ENCODE results near the gene TRAF5. TPM values are rescaled to one million over a fixed set of nuclear protein-coding genes. Genes with fewer than 3 reads are reported as not detected.

TRAF5 gene
- total RNA-seq, 1 experiment from 2014 or later, result 8.1 TPM

- no peaks in the 10 kb centered on the region for H3K36me3 ChIP-seq (ENCODE audit: low read depth)
- ChIA-PET CTCF (interaction anchor here (0.9 kb wide), 1 partner anchor 147 kb away, joined by 3 read pairs; no protein-coding TSS in a partner anchor), POLR2A (ENCODE audit: unreplicated experiment) (no interaction called here)
- no peaks in the 10 kb centered on the region for H3K9me3 ChIP-seq (ENCODE audit: insufficient read depth, low read depth)
- peak in 1 of 2 experiments; percentile 44 for DNase-seq
- H3K4me3 ChIP-seq, result no peak overlapping the region
- H3K9me2 ChIP-seq (ENCODE audit: insufficient read depth), result no peaks in the 10 kb centered on the region
- H3K4me1 ChIP-seq (replicated peaks; ENCODE audit: insufficient read depth), result peaks cover 36% of the 10 kb centered on the region
- H2AFZ ChIP-seq, result no peak overlapping the region
- no peaks in the 10 kb centered on the region for H4K20me1 ChIP-seq (ENCODE audit: insufficient read depth)
- no peak for TF ChIP-seq EZH2 (IDR thresholded peaks at IDR 0.05; ENCODE audit: low read depth)
- no peak for TF ChIP-seq CTCF (conservative IDR thresholded peaks at IDR 0.05)
- H3K79me2 ChIP-seq (ENCODE audit: low read depth), result no peaks in the 10 kb centered on the region
- peak overlapping the region; percentile 36; the same call in 1 of the 2 replicates for H3K4me2 ChIP-seq
- BruUV-seq (replicated peaks), result no TSS peak
- intact Hi-C loops (cut with micrococcal nuclease; ENCODE audit: unreplicated experiment), result loop anchor here (5.0 kb wide), 1 partner anchor 248 kb away; the partner anchor contains the start of gene SLC30A1
- no peaks in the 10 kb centered on the region for H3K27me3 ChIP-seq (ENCODE audit: insufficient read depth, low read depth)
- H3F3A ChIP-seq (ENCODE audit: insufficient read depth, low read depth), result no peaks in the 10 kb centered on the region
- H3K27ac ChIP-seq, result no peak overlapping the region
Measured at GRCh38 chr1:211329764-211330201, 3.1 kb downstream of the TRAF5 start.

- no peaks in the 10 kb centered on the region for H3K36me3 ChIP-seq (ENCODE audit: low read depth)
- no peaks in the 10 kb centered on the region for H3K27me3 ChIP-seq (ENCODE audit: insufficient read depth, low read depth)
- TF ChIP-seq CTCF (conservative IDR thresholded peaks at IDR 0.05), result no peak
- no peak for TF ChIP-seq EZH2 (IDR thresholded peaks at IDR 0.05; ENCODE audit: low read depth)
- no peak overlapping the region for H3K4me2 ChIP-seq
- intact Hi-C loops (cut with micrococcal nuclease; ENCODE audit: unreplicated experiment), result no loop called here
- H3K27ac ChIP-seq, result no peak overlapping the region
- no peaks in the 10 kb centered on the region for H3F3A ChIP-seq (ENCODE audit: insufficient read depth, low read depth)
- no peaks in the 10 kb centered on the region for H4K20me1 ChIP-seq (ENCODE audit: insufficient read depth)
- H3K79me2 ChIP-seq (ENCODE audit: low read depth), result no peaks in the 10 kb centered on the region
- H3K9me2 ChIP-seq (ENCODE audit: insufficient read depth), result no peaks in the 10 kb centered on the region
- peaks cover 36% of the 10 kb centered on the region for H3K4me1 ChIP-seq (replicated peaks; ENCODE audit: insufficient read depth)
- no peak for DNase-seq
- H2AFZ ChIP-seq, result no peak overlapping the region
- H3K4me3 ChIP-seq, result no peak overlapping the region
- POLR2A ChIA-PET (ENCODE audit: unreplicated experiment), result no interaction called here
- no peaks in the 10 kb centered on the region for H3K9me3 ChIP-seq (ENCODE audit: insufficient read depth, low read depth)
- BruUV-seq (replicated peaks), result no TSS peak
- CTCF ChIA-PET, result no interaction called here
Measured at GRCh38 chr1:211330282-211330936, 3.8 kb downstream of the TRAF5 start.

GRCh38 chr1:211331011-211331709 lies 4.5 kb downstream of the TRAF5 start:
- BruUV-seq (replicated peaks), result no TSS peak
- Histone ChIP-seq H3K27me3 (ENCODE audit: insufficient read depth, low read depth) (no peaks in the 10 kb centered on the region), H3K4me3 (no peak overlapping the region), H3K9me3 (ENCODE audit: insufficient read depth, low read depth) (no peaks in the 10 kb centered on the region), H3F3A (ENCODE audit: insufficient read depth, low read depth) (no peaks in the 10 kb centered on the region), H3K9me2 (ENCODE audit: insufficient read depth) (no peaks in the 10 kb centered on the region), H3K4me1 (replicated peaks; ENCODE audit: insufficient read depth) (peaks cover 43% of the 10 kb centered on the region), H3K36me3 (ENCODE audit: low read depth) (no peaks in the 10 kb centered on the region), H2AFZ (no peak overlapping the region), H3K27ac (no peak overlapping the region), H3K4me2 (no peak overlapping the region), H3K79me2 (ENCODE audit: low read depth) (no peaks in the 10 kb centered on the region), H4K20me1 (ENCODE audit: insufficient read depth) (no peaks in the 10 kb centered on the region)
- ChIA-PET POLR2A (ENCODE audit: unreplicated experiment) (no interaction called here), CTCF (no interaction called here)
- intact Hi-C loops (cut with micrococcal nuclease; ENCODE audit: unreplicated experiment), result no loop called here
- peak in 1 of 2 experiments; percentile 80 for DNase-seq
- no peak for TF ChIP-seq CTCF (conservative IDR thresholded peaks at IDR 0.05)
- no peak for TF ChIP-seq EZH2 (IDR thresholded peaks at IDR 0.05; ENCODE audit: low read depth)
